SK-N-SH (cell line): Measurements from ENCODE around the gene TBCEL.

Experiments used
- CHD2 ChIP-seq: fragments of 150-350 bp; IDR thresholded peaks from 2 replicates; pipeline ENCODE4 v1.6.1; 2018; ENCODE audit warnings: low read length; ENCODE audit not compliant: partially characterized antibody
- CTCF ChIP-seq: fragments of 200-600 bp; sonication (generic); IDR thresholded peaks from 2 replicates; pipeline ENCODE4 v1.6.1; 2017; ENCODE audit warnings: antibody characterized with exemption, mild to moderate bottlenecking, moderate library complexity
- EP300 ChIP-seq, 2 experiments: IDR thresholded peaks; 2 replicates each; pipeline versions ENCODE4 v1.4.0 to v1.6.1; 2012; ENCODE audit warnings: borderline replicate concordance in 1 of 2, low read depth in 1 of 2, low read length in 1 of 2
- MEF2A ChIP-seq: IDR thresholded peaks from 2 replicates; pipeline ENCODE4 v1.4.0; 2012; ENCODE audit warnings: low read depth, borderline replicate concordance
- POLR2AphosphoS5 ChIP-seq: IDR thresholded peaks from 2 replicates; pipeline ENCODE4 v1.6.1; 2012; ENCODE audit warnings: low read depth, low read length
- RFX5 ChIP-seq: IDR thresholded peaks from 2 replicates; pipeline ENCODE4 v1.6.1; 2012; ENCODE audit warnings: mild to moderate bottlenecking, improper control_type of control experiment, low read length
- RXRA ChIP-seq: IDR thresholded peaks from 2 replicates; pipeline ENCODE4 v1.4.0; 2012; ENCODE audit warnings: low read depth, mild to moderate bottlenecking, borderline replicate concordance
- SIN3A ChIP-seq: IDR thresholded peaks from 2 replicates; pipeline ENCODE4 v1.6.1; 2012; ENCODE audit warnings: low read depth, mild to moderate bottlenecking, low read length, moderate library complexity, borderline replicate concordance
- USF2 ChIP-seq: fragments of 150-350 bp; IDR thresholded peaks from 2 replicates; pipeline ENCODE4 v1.6.1; 2017; ENCODE audit warnings: antibody characterized with exemption, low read length, low read depth, borderline replicate concordance

GRCh38 chr11:120974466-120974865, 49.4 kb upstream of the TBCEL start:
- TF ChIP-seq POLR2AphosphoS5 (no peak), CTCF (no peak), CHD2 (no peak), RFX5 (no peak), MEF2A (no peak), EP300 (IDR thresholded peaks at IDR 0.05; ENCODE audit: borderline replicate concordance in 1 of 2, low read depth in 1 of 2, low read length in 1 of 2) (no peak), SIN3A (no peak), RXRA (no peak), USF2 (no peak)
